ELR (cell line): Measurements from ENCODE around the gene BACH2.
"Not testable (repeated sequence)": the region's sequence is repeated elsewhere in the genome, so short reads cannot be mapped to it uniquely, and the experiment has no call there.

ENCODE experiments used
- DNase-seq: peaks from one replicate; pipeline ENCODE4 v3.0.0-alpha.2; 2015; ENCODE audit warnings: low read depth

The BACH2 gene

GRCh38 chr6:89890845-89891528 lies 405.7 kb downstream of the BACH2 start:
- DNase-seq = not testable (repeated sequence)

GRCh38 chr6:89888871-89889270 lies 407.8 kb downstream of the BACH2 start:
- peak; percentile 47 for DNase-seq

GRCh38 chr6:89888138-89888514 lies 408.5 kb downstream of the BACH2 start:
- no peak for DNase-seq

- peak; percentile 2 for DNase-seq
Observed at GRCh38 chr6:89887452-89888137, 409.0 kb downstream of the BACH2 start.

- no peak for DNase-seq
Observed at GRCh38 chr6:89886378-89887120, 410.1 kb downstream of the BACH2 start.
